Left colon (tissue), 2 donors: Measurements from ENCODE around the gene CAPN11. TPM values are rescaled to one million over a fixed set of nuclear protein-coding genes. Genes with fewer than 3 reads are reported as not detected.

Source experiments
- ATAC-seq: fragments of 200-7000 bp; cut with Tn5 transposase; one replicate; pipeline ENCODE4 v1.9.1; 2020; ENCODE audit warnings: mild to moderate bottlenecking, moderate library complexity
- DNase-seq, 2 donors: peaks; one replicate each; pipeline ENCODE4 v3.0.0-alpha.2; 2020
- intact Hi-C, 2 donors: fragments of 100-400 bp; cut with DNase I in 1 of 2; cut with micrococcal nuclease in 1 of 2; formaldehyde crosslinking; loops; one replicate each; pipeline versions ENCODE4 v1.11.2 to v1.14.0; 2022; cut with DNase I, micrococcal nuclease
- long read RNA-seq: library from polyadenylated mRNA; unstranded; transcript quantifications from one replicate; pipeline ENCODE4 v2.0.0, GENCODE V29; 2021
- total RNA-seq, 2 donors: library from RNA; stranded (reverse); fragmentation: NEBNext Ultra II Directional; extraction: Animal tissue kit (Norgen Biotek cat#: 25700); gene quantifications; one replicate each; pipeline ENCODE4 v1.2.1, GENCODE V29; 2021
- donor health status: DM: no; HTN: no; CAD: no.
- donor health status: DM: yes; HTN: yes; CAD: no.

The CAPN11 gene
- total RNA-seq: 1 to 10 TPM in 1 of 2 donors, under 1 TPM in 1; 0.70 to 3.0 TPM
- long read RNA-seq: 0 reads

DNA sequence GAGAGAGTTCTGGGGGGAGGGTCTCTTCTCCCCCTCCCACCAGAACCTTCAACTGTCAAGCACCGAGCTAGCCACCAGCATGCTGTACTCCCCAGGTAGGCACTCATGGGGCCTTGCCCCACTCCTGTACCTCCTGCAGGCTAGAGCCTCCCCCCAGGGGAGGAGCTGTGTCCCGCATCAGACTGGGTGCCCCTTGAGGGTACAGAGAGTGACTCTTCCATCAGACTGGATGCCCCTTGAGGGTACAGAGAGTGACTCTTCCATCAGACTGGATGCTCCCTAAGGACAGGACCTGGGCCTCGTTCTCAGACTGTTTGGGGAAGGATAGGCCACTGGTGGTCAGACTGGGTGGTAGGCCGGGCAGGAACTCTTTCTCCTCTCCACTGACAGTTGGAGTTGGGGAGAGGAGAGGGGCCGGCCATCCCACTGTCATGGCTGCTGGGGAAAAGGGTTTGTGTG lies at the start of gene CAPN11:
Gene CAPN11 (plus strand): TSS at position 51 of the 459 bp plus-strand sequence. CDS start 29 bp downstream, at position 80.
- ATAC-seq (no peak), DNase-seq (no peak)
- intact Hi-C loops: no loop called here

DNA sequence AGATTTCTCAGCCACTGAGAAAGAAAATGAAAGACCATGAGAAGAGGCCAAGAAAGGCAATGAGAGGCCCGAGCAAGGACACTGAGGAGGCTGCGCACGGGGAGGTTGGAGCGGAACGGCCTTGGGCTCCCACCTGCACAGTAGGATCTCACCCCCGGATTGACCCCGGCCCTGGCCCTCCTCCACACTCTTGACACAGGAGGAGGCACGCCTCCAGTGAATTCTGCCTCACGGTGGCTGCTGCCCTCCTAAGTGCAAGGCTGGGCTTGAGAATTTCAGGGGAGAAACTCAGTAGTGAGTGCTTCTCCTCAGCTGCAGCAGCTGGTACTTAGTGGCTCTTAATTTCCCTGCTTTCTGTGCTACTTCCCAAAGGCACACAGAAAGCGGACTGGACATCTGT lies 49.4 kb upstream of the CAPN11 start:
- DNase-seq (no peak), ATAC-seq (no peak)
- intact Hi-C loops: no loop called here

DNA sequence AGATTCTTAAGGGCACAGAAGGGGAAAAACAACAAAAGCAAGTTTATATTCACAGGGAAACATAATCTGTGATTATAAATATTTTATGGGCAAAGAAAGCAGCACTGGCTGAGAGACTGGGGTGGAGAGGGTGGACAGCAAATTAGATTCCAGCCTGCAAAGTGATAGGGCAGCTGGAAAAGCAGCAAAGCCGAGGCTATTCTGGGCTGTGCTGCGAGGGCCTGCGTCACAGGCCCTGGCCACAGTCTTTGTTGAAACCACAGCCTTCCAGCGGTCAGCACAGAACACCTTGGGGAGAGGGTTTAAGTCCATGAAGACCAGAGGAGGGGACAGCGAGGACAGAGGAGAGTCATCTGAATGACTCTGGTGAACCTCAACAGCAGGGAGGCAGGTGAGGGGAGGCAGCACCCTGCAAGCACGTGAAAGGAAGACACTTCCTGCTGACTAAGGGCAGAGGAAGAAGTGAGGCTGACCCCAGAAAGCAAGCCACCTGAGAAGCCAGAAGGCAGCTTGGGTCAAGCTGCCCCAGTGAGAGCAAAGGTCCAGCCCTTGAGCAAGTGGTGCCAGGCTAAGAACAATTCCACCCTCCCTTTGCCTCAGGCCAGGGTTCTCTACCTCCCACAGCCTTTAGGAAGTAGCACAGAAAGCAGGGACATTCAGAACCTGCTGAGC lies 48.5 kb upstream of the CAPN11 start:
- no peak for DNase-seq
- no peak for ATAC-seq
- intact Hi-C loops: no loop called here

DNA sequence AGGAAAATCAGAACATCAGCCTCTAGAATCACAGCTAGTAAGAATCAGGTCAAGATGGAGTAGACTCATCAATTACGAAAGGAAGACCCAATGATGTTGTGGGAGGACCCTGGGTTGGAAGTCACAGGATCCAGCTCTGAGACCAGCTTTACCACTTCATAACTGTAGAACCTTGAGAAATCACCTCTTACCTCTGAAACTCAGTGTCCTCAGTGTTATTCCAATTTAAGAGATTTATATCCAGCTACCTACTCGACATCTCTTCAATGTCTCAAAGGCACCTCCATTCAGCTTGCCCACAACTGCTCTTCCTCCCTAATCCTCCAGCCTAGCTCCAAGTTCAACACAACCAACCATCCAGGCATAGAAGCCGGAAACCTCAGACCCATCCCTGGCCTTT lies 47.7 kb upstream of the CAPN11 start:
- intact Hi-C loops: no loop called here
- DNase-seq: no peak

DNA sequence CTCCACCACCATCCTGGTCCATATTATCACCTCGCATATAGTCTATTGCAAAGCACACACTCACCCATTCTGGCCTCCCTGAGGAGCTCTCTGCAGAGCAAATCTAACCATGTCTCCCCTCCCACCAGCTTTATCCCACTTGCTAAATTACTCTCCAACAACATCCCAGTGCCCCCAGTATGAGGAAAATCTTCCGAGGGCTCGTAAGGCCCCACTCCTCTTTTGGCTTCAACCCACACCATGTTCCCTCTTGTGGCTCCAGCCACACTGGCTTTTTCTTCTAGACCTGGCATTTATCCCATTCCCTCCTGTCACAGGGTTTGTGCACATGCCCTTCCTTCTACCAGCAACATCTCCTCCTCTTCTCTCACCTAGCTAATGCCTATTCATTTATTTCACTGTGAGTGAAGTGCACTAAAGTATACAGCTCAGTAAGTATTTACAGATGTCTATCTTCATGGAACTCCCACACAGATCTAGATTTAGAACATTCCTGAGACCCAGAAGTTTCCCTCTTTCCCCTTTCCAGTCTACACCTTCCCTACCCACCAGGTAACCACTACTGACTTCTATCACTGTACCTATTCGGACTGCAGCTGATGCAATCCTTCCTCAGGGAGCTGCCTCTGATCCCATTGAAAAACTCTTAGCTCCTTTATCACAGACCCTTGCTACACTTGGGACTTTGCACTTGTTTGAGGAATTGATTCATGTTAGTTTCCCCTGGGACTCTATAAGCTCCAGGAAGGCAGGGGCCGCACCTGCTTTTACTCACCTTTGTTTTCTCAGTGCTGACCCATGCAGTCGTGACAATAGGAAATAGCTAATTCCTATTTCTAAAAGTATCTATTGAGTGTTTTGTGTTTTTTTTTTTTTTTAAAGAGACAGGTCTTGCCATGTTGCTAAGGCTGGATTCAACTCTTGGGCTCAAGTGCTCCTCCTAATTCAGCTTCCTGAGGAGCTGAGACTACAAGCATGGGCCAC lies 46.9 kb upstream of the CAPN11 start:
- peak; percentile 81 for ATAC-seq
- intact Hi-C loops: no loop called here
- peak in 1 of 2 donors; percentile 31 for DNase-seq

More for the DNA sequence above, 47.7 kb upstream of the CAPN11 start:
- ATAC-seq: no peak

DNA sequence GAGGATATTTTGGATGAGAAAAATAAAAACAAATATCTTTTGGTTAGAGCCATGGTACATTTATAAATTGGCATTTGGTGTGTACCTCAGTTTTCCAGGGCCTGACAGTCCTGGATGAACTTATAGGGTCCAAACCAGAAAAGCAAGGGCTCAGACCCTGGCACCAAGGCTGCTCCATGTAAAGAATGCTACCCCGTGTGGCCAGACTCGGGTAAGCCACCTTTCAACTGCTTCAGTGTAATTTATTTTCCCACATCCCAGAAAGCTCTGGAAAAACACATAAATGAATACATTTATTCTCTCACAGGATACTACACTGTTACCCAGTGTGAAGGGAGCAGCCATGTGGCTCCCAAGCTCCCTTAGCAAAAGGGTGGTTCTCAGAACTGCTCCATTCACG lies 45.2 kb upstream of the CAPN11 start:
- DNase-seq: no peak
- no peak for ATAC-seq
- intact Hi-C loops: no loop called here

DNA sequence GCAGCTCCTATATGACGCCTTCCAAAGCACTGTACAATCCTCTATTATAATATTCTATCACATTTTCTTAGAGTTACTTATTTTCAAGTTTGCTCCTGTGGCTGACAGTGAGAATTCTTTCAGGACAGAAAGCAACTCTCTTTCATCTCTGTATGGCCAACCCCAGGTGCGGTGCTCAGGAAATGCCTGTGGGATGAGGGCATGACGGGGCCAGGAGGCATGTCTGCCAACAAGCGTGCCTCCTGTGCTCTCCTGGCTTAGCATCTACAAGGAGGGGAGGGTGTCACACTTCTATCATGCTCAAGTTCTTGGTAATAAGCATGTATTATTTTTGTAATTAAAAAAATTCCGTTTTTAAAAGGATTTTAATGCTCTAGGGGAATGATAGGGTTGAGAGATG lies 42.8 kb upstream of the CAPN11 start:
- ATAC-seq: no peak
- intact Hi-C loops: no loop called here
- DNase-seq: no peak

DNA sequence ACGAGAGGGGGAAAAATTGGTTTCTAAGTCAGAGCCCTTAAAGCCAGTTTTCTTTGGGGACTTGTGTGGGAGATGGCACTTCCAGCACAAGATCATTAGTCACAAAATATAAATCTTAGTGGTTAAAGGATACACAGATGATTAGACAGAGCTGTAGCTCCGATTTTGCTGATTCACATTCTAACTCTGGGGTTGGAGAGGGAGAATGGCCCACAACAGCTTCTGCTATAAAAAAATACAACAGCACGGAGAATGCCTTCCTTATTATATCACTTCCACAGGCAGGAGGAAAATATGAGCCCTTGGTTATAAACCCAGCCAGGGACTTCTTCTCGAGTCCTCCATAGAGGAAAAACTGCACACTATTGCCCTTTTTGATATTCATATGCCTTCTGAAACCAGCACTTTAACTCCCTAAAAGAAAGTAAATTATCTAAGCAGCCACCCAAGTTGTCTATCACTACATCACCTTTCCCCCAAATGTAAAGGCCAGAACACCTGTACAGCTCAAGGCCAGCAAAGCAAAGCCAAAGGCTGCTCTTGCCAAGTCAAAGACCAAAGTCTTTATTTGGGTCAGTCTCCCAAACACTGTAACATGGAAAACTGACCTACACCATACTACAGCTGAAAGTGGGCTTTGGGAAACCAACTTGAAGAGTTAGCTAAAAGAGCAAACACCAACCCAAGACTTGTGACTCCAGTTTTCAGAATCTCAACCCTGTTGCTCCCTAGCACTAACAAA lies 41.8 kb upstream of the CAPN11 start:
- intact Hi-C loops: no loop called here
- no peak for DNase-seq
- peak; percentile 75 for ATAC-seq

DNA sequence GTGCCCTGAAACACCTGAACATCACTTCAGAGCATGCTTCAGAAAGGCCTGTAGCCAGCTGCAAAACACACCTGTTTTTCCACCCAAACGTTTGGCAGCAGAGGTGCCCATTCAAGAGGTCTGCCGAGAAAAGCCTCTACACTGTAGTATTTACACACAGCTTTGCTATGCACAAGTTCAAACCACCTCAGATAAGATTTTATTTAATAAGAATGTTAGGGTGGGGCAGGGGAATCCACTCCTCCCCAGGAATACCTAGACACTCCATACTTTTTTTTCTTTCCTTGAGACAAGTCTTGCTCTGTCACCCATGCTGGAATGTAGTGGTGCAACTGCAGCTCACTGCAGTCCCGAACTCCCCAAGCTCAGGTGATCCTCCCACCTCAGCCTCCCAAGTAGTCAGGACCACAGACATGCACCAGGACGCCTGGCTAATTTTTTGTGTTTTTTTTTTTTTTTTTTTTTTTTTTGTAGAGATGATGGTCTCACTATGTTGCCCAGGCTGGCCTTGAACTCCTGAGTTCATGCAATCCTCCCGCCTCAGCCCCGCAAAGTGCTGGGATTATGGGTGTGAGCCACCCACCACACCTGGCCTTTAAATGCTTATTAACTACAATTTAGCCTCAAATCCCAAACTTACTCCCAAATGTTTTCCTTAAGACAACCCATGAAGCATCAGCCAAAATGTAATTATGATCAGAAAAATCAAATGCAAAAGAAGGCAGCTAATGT lies 41.1 kb upstream of the CAPN11 start:
- peak; percentile 61 for ATAC-seq
- DNase-seq: no peak
- intact Hi-C loops: no loop called here

DNA sequence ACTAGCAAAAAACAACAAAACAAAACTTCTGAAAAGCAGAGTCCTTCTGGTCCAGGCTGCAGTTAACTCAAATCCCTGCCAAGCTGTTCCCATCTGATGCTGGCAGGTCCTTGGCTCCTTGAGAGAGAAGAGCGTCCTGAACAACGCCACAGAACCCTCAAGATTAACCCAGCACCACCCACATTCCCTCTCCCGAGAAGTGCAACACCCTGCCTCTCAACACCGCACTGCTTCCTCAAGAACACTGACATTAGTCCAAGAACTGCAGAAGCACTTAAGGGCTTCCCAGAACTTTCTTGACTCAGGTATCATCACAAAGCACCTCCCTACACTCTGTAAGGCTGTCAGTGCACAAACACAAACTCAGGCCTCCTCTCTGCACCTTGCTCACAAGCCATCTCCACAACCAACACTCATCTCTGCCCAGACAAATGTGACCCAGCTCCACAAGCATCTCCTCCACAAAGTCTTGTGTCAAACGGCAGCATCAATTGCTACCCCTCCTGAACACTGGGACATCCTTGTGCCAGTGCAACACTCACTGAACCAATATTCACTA lies 38.8 kb upstream of the CAPN11 start:
- ATAC-seq (peak; percentile 10), DNase-seq (no peak)
- intact Hi-C loops: no loop called here

DNA sequence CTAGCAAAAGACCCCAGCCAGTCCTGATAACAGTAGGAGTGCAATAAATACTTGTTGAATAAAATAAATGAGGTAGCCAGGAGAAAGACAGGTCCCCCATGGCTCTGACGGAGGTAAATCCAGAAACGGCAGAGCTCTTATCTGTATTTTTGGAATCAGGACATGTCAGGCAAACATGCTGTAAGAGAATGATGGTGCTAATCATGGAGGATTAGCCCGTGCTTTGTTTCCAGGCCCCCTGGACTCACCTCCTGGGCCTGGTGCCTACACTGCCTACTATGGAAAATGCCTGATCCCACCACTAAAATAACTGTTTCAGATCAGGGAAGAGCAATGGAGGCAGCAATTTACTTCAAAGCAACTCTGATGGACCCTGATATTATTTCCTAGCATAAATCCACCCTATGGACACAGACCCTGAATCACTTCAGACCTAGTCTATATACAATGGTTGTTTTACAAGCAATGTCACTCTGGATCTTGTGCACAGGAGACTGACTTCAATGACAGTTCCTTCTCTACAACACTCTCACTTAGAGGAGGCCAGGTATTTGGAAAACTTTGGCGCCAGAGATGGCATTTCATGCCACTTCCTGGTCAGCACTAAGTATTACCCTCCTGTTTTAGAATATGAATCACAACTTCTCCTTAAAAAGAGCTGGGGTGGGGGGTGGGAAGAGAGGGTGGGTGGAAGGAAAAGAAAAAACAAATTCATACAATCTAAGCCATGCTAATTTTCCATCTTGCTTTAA lies 37.8 kb upstream of the CAPN11 start:
- DNase-seq (no peak), ATAC-seq (no peak)
- intact Hi-C loops: no loop called here

DNA sequence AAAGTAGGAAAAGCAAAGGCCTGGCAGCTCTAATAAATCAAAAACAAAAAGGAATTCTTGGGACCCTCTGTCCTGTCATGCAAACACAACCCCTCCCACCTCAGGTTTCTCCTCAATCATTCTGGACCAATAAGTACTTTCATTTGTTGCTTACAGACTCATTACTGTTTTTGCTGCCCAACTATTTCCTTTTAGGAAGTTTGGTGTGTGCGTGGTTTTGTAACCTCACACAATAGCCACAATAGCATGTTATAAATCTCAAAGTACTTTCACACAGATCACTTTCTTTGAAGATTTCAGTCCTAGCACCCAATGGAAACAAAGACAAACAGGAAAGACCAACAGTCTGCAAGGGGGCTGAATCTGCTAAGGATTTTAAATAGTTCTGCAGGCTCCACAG lies 35.8 kb upstream of the CAPN11 start:
- DNase-seq (no peak), ATAC-seq (no peak)
- intact Hi-C loops: no loop called here

DNA sequence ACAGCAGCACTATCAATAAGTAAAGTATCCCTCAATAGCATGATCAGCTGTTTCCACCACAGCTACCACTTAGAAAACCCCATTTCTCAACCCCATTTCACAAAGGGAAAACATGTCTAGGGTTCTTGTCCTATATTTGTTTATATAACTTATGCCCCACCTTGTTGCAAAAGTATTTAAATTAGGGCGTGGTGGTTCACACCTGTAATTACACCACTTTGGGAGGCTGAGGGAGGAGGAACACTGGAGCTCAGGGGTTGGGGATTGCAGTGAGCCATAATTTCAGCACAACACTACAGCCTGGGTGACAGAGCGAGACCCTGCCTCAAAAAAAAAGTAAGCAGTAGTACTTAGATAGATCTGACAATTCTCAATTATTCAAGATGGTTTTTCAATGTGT lies 35.1 kb upstream of the CAPN11 start:
- ATAC-seq (no peak), DNase-seq (no peak)
- intact Hi-C loops: no loop called here

DNA sequence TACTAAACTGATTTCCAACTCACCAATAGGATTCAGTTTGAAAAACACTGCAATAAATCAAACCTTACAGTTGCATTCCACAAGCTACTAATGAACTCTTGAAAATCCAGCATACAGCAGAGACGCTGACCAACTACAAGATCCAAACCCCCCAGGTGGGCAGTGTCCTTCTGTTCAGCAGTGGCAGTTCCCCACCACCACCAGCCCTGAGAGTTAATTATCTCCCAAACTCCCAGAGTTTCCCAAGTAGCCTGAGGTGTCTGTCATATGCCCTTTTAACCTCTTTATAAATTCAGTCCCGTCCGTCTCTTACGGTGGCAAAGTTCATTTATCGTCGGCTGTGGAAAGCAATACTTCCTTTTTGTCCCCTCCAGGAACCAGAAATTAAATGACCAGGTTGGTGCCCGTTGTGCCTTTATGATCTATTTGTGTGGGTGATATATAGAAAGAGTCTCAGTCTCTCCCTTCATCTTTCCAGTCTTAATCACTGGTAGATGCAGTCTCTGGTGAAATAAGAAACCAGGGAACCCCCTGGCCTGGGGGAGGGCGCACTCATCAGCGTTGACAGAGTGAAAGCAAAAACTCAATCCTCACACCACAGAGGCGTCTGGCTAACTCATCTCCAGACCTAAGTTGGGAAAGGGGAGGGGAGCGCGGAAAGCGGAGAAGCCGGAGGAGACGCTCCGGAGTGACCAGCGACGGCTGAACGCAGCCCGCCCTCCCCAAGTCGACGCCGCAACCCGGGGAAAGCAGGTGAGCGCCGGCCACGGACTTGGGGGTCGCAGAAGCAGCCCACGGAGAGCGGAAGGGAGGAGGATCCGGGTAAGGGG lies 32.1 kb upstream of the CAPN11 start:
- peak; percentile 54 to 63 for DNase-seq
- intact Hi-C loops: no loop called here

DNA sequence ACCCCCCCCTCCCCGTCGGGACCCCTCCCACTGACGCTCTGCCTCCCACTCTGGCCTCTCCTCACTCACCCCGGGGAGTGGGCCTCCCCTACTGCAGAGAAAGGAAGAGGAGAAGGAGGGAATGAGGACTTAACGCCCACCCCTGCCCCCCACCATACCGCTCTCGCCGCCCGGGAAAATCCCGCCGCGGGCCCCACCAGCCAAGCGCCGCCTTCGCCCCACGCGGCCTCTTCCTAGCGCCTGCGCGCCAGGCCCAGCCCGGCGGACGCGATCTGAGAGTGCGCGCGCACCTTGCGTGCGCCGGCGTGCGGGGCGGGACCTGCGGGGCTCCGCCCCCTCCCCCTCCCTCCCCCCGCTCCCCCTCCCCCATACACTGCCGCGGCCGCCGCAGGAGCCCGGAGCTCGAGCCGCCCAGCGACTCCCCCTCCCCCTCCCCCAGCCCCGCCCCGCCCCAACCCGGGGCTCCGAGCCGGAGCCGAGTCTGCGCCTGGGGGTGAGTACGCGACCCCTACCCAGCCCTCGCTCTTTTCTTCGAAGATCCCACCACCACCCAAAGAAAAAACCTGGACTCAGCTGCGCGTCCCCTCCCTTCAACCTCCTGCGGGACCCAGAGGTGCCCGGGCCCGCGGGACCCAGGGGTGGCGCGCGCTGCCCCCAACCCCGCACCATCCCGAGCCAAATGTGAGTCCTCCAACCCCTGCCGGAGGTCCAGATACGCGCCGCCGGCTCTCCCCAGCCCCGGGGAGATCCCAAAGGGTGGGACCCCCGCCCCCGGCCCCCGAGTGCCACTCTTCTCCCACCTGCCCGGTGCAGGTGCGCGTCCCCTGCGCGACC lies 31.2 kb upstream of the CAPN11 start, which contains the start of the genes MRPL14 and TMEM63B:
Gene MRPL14 (minus strand): TSS at position 267 of the 834 bp plus-strand sequence. CDS start 10,841 bp downstream, outside the sequence.
Gene TMEM63B (plus strand): TSS at position 369 of the 834 bp plus-strand sequence. CDS start 7,031 bp downstream, outside the sequence.
- peak; percentile 78 to 92 for DNase-seq
- ATAC-seq: peak; percentile 80
- intact Hi-C loops: no loop called here

More for the DNA sequence above, 32.1 kb upstream of the CAPN11 start:
- ATAC-seq: peak; percentile 38
